Endometrium (tissue), 2 donors: ENCODE data around the gene APOBEC3B.
"Not testable (repeated sequence)": the region's sequence is repeated elsewhere in the genome, so short reads cannot be mapped to it uniquely, and the experiment has no call there.

Source experiments
- FAIRE-seq: peaks from 2 replicates; lab custom pipeline; 2012; peaks lifted over from hg19 to GRCh38; lab: Jason Lieb, UNC
- donor health status: control.
- donor health status: control.

Gene APOBEC3B

DNA sequence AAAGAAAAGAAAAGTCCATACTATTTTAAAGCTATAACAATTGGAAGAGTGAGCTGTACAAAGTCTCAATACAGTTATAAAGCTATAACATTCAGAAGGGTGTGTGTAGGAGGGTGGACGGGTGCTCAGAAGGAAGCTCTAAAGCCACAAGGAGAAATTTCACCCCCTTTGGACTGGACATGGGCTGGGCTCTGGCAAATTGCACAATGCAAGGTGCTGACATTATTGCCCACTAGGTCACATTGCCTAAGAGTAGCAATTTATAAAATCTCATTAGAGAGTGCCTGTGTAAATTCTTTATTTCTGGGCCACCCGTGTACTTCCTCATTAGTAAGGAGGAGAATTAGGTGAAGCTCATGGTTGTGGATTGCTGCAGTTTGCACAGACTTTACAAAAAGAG lies 30.4 kb upstream of the APOBEC3B start:
- FAIRE-seq: no peak

DNA sequence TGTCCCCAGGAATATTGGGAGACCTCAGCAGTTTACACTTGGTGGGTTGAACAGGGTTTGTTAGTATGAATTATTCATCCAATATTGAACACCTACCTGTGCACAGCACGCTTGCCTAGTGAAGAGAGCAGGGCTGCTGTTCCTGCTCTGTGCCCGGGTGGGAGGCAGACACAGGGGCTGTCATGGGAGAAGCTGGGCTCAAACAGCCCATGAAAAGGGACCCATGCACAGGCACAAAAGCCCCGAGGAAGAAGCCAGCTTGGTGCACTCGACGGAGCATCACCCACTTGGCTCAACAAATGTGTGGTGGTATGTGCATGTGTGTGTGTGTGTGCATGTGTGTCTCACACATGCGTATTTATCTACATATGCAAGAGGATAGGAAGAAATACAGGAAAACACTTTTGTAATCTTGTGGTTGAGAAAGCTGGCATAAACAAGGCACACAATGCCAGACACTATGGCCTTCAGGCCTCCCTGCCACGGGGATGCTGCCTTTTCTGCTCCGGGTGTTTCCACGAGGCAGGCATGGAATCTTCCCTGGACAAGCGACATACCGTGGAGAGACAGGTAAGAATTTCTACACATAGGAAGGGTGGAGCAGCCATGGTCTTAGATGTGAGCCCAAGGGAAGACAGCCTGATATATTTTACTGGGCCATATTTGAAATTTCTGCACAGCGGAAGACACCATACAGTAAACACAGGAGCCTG lies 29.7 kb upstream of the APOBEC3B start:
- no peak for FAIRE-seq

DNA sequence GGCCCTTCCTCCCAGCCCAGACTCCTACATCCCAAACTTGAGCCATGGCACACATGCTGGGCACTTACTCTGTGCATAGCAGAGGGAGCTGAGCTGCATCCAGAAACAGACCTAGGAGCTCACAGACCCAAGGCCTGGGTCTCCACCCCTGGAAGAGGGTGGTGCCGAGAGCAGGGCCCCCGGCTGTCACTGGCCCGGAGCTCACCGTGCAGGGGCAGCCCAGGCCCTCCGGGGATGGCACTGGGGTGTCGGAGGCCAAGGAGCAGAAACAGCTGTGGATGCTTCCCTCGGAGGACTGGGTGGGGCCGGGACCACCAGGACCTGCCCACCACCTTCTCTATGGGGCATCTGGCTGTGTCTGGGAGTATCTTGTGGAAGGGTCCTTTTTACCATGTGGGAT lies 29.1 kb upstream of the APOBEC3B start:
- no peak for FAIRE-seq

DNA sequence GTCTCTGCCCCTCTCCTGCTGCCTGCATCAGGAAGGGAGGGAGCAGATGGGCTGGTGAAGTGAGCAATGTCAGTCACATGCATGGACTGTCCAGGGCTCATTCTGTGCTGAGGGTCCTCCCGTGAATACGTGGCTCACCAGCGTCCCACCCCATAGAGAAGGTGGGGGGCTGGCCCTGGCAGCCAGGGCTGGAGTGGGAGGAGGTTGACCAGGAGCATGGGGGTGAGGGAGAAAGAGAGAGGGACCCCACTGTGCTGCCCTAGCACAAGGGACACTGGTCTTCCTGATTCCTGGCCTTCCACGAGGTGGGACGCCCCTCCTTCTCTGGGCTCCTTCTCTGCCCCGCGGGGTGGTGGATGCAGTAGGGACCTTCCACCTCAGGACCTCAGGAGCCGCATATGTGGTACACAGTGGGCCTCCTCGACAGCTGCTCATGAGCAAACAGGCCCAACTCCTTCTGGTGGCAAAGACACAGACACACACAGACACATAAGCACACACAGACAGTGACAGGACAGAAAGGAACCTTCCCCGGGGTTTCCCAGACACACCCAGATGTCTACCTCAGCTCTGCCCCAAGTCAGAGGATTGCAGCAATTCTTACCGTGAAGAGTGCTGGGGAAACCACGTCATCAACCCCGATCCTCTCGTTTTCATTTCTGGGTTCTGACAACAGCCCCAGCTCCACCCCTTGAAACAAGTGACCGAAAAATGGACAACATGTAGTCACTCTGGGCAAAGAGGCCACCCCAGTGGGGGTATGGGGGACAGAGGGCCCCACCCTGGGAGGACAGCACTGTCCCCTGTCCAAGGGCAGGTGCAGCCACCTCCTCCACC lies 28.4 kb upstream of the APOBEC3B start:
- no peak for FAIRE-seq

DNA sequence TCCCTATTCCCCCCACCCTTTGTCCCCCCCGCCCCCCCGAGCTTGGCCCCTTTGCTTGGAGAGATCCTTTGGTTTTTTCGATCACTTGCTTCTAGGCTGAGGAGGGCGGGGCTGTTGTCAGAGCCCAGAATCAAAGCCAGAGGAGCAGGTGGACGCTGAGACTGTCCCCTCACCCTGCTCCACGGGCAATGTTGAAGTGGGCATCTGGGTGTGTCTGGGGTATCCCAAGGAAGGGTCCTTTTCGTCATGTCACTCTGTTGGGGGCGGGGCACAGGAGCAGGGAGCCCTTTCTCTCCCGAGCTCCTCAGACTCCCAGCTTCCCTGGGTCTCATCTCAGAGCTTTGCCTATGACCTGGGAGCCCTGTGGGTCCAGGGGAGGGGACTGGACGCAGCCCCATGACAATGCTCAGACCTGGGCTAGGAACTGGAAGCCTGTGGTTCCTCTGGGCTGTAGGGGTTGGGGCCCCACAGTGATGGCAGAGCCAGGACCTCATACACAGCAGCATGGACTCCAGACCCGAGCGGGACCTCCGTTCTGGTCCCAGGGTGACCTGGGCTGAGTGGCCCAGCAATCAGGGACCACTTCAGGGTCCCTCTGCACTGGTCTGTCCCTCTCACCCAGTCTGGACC lies 27.6 kb upstream of the APOBEC3B start:
- FAIRE-seq: no peak

DNA sequence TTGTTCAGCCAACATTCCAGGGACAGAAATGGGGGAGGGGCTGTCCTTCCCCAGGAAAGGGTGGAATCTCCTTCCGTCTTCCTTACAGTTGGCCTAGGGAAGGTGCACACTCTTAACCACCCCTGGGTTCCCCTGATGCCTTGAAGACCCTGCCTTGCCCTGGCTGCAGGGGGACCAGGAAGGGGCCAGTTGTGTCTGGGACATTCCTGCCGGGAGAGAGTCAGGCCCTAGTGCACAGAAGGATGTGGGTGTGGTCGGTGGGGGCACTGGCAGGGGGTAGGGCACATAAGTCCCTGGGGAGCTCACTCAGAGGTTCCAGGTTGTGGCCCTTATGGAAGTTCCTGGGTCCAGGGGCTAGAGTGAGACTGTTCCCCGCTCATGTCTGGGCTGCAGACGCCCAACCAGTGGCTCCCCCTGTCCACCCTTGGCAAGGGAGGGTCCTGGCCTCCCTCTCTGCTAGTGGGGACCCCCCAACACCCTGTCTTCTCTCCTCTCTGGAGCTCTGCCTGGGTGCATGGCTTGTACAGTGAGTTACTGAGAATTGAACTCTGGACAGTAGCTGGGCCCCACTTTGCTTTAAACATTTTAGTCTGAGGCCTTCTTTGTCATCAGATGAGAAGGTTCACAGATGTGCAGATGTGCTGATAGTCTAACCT lies 26.8 kb upstream of the APOBEC3B start:
- no peak for FAIRE-seq

DNA sequence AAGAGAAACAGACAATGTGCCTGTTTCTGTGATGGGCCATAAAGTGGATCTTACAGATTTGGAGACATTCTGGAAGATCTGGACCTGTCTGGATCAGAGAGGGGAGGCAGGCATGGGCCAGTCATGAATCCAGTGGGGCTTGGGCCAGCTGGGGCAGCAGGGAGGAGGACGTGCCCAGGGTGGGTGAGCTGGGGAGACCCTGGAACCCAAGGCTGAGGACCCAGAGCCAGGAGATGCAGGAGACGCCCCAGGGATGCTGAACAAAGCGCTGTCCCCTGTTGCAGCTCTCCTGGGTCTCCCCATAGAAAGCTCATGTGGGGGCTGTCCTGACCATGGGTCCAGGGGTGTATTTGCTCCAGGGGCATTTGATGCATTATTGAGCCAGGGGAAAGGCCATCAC lies 26.2 kb upstream of the APOBEC3B start:
- no peak for FAIRE-seq

DNA sequence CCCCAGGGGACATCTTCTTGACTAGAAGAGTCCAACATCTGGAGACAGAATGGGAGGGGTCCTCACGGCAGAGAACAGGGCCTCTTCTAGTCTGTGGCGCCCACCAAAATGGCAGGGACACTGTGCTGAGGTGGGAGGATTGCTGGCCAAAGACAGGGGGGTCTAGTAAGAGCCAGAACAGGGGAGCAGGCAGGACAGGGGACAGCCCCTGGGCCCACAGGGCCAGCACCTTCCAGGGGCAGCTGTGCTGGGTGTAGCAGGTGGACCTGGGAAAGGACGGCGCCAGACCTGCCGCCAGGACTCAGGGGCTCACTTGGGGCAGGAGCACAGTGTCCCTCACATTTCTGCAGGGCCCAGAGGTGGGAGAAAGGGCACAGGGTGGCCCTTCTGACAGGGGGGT lies 25.6 kb upstream of the APOBEC3B start:
- no peak for FAIRE-seq

DNA sequence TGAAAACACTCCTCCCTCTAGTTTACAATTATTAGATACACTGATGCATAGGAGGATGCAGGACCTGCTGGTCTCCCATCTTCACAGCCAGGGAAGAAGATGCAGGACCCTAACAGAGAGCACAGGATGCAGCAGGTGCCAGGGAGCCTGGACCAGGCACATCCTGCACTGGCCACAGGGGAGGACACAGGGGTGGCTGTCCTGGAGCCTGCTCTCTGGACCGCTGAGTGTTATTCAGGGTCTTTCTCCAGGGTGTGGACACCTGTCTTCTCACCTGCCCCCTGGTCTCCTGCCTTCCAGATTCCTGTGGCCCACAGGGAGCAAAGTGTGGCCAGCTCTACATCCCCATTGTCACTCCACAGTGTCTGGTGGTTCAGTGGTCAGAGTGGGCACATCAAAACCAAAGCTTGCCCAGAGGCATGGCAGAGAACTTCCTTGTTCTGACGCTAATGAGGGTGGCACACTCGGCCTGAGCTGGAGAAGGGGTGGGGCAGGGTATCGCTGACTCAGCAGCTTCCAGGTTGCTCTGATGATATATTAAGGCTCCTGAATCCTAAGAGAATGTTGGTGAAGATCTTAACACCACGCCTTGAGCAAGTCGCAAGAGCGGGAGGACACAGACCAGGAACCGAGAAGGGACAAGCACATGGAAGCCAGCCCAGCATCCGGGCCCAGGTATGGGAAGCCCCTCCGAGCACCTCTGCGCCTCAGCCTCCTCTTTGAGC lies 24.9 kb upstream of the APOBEC3B start, which contains the start of gene APOBEC3A:
TSS of gene APOBEC3A (plus strand) at position 564 of the 725 bp plus-strand sequence. CDS start at position 647, 83 bp downstream.
- no peak for FAIRE-seq

DNA sequence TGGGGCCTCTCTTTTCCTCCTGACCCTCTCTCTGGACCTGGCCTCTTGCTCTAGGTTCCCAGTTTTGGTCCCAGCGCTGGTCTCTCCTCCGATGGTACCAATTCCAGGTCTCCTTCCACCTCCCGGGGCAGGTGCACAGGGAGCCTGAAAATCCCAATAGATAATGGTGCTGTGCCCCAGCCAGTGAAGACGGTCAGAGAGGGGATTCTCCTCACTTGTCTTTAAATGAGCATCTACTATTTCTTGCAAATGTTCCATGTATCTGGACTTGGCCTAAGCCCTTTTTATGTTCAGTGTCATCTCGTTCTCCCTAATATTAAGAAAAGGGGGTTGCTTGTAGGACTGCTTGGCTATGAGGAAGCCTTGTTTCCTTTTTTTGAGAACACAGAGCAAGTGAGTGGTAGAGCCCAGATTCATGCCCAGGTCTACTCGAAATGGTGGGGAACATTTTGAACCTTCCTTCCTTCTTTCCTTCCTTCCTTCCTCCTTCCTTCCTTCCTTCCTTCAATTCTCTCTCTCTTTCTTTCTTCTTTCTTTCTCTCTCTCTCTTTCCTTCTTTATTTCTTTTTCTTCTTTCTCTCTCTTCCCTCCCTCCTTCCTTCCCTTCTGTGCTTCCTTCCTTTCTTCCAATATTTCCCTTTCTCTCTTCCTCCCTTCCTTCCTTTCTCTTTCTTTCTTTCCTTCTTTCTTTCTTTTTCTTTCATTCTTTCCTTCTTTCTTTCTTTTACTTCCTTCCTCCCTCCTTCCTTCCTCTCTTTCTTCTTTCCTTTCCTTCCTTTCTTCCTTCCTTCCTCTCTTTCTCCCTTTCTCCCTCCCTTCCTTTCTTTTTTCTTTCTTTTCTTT lies 24.1 kb upstream of the APOBEC3B start:
- no peak for FAIRE-seq

DNA sequence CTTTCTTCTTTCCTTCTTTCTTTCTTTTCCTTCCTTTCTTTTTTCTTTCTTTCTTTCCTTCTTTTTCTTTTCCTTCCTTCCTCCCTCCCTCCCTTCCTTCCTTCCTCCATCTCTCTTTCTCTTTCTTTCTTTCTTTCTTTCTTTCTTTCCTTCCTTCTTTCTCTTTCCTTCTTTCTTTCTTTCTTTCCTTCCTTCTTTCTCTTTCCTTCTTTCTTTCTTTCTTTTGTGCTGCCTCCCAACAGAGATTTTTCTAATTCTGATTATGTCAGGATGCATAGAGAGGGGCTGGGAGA lies 23.6 kb upstream of the APOBEC3B start:
- not testable (repeated sequence) for FAIRE-seq

DNA sequence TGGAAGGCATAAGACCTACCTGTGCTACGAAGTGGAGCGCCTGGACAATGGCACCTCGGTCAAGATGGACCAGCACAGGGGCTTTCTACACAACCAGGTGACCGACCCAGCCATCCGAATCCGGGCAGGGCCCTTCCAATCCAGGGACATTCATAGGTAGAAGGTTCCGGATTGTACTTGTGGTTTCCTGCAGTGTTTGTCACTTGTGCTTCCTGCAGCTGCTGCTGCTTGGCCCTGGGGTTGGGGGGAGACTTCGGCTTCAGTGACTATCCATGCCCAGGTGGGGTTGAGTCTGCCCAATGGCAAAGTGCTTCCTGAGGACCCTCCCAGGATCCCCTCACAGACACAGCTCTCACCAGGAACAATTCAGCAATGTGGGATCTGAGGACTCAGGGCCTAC lies 22.6 kb upstream of the APOBEC3B start:
- FAIRE-seq: no peak

DNA sequence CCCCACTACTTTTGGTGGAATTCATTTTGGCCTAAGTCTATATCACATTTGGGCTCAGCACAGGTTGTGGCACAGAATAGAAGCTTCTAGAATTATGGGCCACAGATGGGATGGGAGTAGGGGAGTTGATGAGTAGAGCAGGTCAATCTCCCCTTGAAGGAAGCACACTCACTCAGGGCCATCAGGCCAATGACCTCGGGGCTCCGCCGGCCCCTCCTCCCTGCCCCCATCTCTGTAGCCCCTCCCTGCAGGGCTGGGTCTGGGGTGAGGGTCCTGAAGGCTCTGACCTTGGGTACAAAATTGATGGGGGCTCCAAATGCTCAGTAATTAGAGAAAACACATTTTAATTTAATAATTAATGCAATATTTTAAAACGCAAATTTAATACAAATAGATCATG lies 21.5 kb upstream of the APOBEC3B start:
- FAIRE-seq: not testable (repeated sequence)

DNA sequence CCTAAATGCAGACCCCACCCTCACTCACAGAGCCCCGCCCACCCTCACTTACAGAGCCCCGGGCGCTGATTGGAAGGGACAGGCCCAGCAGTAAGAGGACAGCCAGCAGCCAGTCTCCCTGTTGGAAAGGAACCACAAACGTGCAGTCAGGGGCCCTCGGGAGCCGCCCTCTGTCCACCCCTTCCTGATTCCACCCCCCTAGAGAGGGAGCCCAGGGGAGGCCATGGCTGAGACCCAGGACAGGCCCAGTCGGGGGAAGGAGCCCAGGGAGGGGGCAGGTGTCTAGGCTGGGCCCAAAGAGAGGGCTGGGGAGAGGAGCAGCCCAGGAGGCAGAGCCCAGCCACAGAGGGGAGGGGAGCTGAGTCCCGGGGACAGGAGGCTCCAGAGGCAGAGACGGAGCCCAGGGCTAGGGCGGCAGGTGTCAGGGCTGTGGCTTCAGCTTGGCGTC lies 18.8 kb upstream of the APOBEC3B start:
- not testable (repeated sequence) for FAIRE-seq

DNA sequence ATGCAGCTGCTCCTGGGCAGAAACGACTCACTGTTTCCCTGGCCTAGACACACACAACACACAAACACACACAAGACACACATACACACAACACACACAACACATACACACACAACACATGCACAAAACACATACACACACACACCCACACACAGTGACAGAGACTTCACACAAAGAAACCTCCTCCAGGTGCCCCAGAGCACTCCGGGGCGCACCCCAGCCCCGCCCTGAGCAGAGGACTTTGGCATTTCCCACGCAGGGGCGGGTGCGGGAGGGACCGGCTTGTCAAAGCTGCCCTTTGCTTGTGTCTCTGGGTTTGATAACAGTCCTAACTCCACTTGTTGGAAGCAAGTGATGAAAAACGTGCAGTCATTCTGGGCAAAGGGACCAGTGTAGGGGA lies 18.3 kb upstream of the APOBEC3B start:
- no peak for FAIRE-seq

DNA sequence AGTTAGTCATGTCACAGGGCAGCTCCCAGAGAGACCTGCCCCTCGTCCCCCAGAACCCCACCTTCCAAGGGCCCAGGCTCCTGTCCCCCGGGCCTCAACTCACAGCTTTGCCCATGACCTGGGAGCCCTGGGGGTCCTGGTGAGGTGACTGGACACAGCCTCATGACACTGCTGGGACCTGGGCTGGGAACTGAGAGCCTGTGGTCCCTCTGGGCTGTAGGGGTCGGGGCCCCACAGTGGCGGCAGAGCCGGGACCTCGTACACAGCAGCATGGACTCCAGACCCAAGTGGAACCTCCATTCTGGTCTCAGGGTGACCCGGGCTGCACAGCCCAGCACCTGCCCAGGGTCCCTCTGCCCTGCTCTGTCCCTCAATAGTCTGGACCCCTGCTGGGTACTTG lies 17.8 kb upstream of the APOBEC3B start:
- FAIRE-seq: no peak

DNA sequence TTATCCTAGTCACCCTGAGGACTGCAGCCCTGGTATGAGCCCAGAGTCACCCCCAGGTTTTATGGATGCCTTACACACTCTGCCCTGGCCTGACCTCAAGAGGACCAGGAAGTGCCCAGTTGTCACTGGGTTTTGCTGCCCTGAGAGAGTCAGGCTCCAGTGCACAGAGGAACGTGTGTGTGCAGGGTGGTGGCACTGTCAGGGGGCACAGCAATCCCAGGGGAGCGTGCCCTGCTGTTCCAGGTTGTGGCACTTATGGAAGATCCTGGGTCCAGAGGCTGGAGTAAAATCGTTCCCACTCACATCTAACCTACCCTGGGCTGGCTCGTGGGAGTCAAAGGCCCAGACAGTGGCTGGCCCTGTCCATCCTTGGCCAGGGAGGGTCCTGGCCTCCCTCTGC lies 17.2 kb upstream of the APOBEC3B start:
- FAIRE-seq: no peak

DNA sequence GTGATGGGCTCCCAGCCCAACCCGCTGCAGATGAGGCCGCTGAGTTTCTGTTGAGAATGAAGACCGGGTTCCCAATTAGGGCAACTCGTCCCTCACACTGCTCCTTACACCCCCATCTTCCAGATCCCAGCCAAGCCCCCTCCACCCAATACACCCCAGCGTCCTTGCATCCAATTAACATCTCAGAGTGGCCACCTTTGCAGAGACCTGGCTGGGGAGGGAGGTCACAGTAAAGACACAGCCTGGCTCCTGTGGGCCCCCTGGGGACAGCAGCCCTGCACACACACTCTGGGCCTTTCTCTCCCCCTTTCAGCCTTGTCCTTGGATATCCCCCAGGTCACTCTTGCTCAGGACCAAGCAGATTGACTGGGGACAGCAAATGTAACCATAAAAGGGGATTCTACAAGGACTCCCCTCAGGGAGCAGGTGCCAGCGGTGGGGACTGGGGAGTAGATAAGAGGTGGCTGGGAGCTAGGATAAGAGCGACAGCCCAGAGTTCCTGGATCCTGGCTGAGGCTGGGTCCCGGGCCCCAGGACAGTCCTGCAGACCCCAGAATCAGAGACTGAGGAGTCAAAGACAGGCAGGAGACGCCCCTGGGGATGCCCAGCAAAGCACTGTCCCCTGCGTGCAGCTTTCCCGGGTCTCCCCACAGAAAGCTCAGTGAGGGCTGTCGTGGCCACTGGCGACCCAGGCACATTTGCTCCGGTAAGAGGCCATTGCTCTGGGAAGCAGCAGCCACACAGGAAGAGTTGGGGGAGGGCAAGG lies 16.4 kb upstream of the APOBEC3B start:
- FAIRE-seq: no peak

DNA sequence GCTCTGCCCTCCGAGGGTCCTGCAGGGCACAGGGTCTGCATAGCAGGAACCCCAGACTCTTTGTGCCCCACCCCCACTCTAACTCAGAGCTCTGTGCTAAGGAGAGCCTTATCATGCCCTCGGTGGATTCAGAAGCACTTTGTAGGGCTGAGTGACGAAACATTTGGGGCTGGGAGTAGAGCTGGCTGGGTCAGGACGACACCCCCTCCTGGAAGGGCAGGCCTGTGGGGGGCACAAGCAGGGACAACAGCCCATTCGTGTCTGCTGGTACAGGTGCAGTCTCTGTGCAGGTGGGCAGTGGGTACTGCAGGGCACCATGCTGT lies 15.8 kb upstream of the APOBEC3B start:
- FAIRE-seq: no peak

DNA sequence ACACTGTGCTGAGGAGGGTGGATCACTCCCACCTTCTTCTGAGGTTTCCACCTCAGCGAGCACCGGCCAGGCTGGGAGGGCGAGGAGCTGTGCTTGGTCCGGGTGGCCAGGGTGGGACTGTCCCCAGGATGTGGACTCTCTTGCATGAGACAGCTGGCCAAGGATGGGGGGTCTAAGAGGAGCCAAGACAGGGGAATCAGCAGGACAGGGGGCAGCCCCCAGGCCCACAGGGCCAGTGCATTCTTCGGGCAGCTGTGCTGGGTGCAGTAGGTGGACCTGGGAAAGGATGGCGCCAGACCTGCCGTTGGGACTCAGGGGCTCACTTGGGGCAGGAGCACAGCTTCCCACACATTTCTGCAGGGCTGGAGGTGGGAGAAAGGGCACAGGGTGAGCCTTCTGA lies 15.2 kb upstream of the APOBEC3B start:
- FAIRE-seq: no peak
